ENCODE data around the gene PLP1. TPM values are rescaled to one million over a fixed set of nuclear protein-coding genes. Genes with fewer than 3 reads are reported as not detected.

Gene PLP1
- polyA plus RNA-seq, 2 of the 4 experiments (the other 2 are of a cell fraction), result not detected

DNA sequence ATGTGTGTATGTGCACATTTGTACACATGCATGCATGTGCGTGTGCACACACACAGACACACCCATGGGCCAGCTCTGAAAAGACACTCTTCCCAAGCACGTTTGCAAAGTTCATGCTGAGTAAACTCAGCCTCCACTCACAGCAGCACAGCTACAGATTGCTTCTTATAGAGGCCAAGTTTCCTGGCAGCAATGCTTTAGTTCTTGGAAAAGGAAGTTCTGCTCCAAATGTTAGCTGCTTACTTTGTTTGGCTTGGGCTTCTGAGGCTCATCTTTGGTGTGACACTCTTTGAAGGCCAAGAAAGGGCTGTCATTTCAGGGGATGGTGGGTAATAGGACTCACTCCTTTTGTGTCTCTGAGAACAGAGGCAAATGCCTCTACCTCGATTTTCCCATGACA, 6.6 kb downstream of the PLP1 start:
- ChIA-PET POLR2A (no interaction called here), CTCF (interaction anchor here (1.2 to 1.9 kb wide), 2 partner anchors 9 to 16 kb away, joined by 3 to 4 read pairs; no protein-coding TSS in a partner anchor)
- TF ChIP-seq RARB (CRISPR knock-in tag; IDR thresholded peaks at IDR 0.05), result no peak
- no peak for TF ChIP-seq MAFK (IDR thresholded peaks at IDR 0.05; ENCODE audit: partially characterized antibody)
- no peak for TF ChIP-seq HEYL (CRISPR knock-in tag; IDR thresholded peaks at IDR 0.05)
- TF ChIP-seq HOXB5 (CRISPR knock-in tag; IDR thresholded peaks at IDR 0.05), result no peak
- TF ChIP-seq RNF2 (IDR thresholded peaks at IDR 0.05; ENCODE audit: borderline replicate concordance, low read depth), result no peak
- no peak for TF ChIP-seq EP300 (IDR thresholded peaks at IDR 0.05)
- TF ChIP-seq, protein P1, sequence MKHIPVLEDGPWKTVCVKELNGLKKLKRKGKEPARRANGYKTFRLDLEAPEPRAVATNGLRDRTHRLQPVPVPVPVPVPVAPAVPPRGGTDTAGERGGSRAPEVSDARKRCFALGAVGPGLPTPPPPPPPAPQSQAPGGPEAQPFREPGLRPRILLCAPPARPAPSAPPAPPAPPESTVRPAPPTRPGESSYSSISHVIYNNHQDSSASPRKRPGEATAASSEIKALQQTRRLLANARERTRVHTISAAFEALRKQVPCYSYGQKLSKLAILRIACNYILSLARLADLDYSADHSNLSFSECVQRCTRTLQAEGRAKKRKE (CRISPR knock-in tag; IDR thresholded peaks at IDR 0.05; ENCODE audit: low read depth), result no peak
- no peak for TF ChIP-seq TFCP2L1 (CRISPR knock-in tag; IDR thresholded peaks at IDR 0.05)
- no peak for TF ChIP-seq GATA3 (IDR thresholded peaks at IDR 0.05; ENCODE audit: borderline replicate concordance)
- TF ChIP-seq, protein P2, sequence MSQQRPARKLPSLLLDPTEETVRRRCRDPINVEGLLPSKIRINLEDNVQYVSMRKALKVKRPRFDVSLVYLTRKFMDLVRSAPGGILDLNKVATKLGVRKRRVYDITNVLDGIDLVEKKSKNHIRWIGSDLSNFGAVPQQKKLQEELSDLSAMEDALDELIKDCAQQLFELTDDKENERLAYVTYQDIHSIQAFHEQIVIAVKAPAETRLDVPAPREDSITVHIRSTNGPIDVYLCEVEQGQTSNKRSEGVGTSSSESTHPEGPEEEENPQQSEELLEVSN (IDR thresholded peaks at IDR 0.05; ENCODE audit: borderline replicate concordance, low read depth), result no peak
- TF ChIP-seq, protein P3, sequence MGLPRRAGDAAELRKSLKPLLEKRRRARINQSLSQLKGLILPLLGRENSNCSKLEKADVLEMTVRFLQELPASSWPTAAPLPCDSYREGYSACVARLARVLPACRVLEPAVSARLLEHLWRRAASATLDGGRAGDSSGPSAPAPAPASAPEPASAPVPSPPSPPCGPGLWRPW (IDR thresholded peaks at IDR 0.05), result no peak
- TF ChIP-seq, protein P4, sequence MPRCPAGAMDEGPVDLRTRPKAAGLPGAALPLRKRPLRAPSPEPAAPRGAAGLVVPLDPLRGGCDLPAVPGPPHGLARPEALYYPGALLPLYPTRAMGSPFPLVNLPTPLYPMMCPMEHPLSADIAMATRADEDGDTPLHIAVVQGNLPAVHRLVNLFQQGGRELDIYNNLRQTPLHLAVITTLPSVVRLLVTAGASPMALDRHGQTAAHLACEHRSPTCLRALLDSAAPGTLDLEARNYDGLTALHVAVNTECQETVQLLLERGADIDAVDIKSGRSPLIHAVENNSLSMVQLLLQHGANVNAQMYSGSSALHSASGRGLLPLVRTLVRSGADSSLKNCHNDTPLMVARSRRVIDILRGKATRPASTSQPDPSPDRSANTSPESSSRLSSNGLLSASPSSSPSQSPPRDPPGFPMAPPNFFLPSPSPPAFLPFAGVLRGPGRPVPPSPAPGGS (IDR thresholded peaks at IDR 0.05), result no peak
- no peak for TF ChIP-seq EHF (CRISPR knock-in tag; IDR thresholded peaks at IDR 0.05)
- TF ChIP-seq NR3C1 (IDR thresholded peaks at IDR 0.05), result no peak
- no peak for TF ChIP-seq SMC3 (IDR thresholded peaks at IDR 0.05)
- TF ChIP-seq MAZ (IDR thresholded peaks at IDR 0.05; ENCODE audit: borderline replicate concordance, low read depth, low read length), result no peak
- TF ChIP-seq CBX8 (IDR thresholded peaks at IDR 0.05), result no peak
- TF ChIP-seq HOXB13 (CRISPR knock-in tag; IDR thresholded peaks at IDR 0.05; ENCODE audit: low read depth), result no peak
- DNase-seq (ENCODE audit: low read depth in 1 of 2, low spot score in 1 of 2) (no peak), ATAC-seq (no peak), FAIRE-seq (no peak)
- H3K4me3 ChIP-seq, result no peak overlapping the region
- H3K4me1 ChIP-seq, result no peaks in the 10 kb centered on the region
- no peak overlapping the region for H3K27ac ChIP-seq
- 18% methylated on average over 3 of the region's 3 CpGs for WGBS (ENCODE audit: missing lambda C conversion rate)
- no peaks in the 10 kb centered on the region for H3K9me3 ChIP-seq
- H3K4me2 ChIP-seq, result no peak overlapping the region

DNA sequence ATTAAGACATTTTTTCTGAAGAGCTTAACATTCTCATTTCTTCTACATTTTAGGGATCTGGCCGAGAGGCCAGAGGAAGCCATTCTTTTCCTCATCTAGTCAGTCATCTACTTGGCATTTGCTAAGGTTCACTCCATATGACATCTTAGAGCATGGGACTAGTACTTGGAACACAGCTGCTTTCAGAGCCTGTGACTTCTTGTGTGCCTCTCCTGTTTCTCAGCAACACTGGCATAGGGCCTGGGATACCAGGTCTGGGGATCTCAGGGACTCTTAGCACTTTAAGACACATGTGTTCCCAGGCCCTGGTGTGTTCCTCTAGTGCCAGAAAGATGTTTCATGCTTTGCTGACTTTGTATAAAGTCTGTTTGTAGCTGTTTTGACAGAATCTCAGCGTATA, 7.3 kb downstream of the PLP1 start:
- Histone ChIP-seq H3K27ac (no peak overlapping the region), H3K4me2 (no peak overlapping the region), H3K9me3 (no peaks in the 10 kb centered on the region), H3K4me3 (no peak overlapping the region), H3K4me1 (no peaks in the 10 kb centered on the region)
- WGBS (ENCODE audit: missing lambda C conversion rate), result 16% methylated on average over 2 of the region's 2 CpGs
- TF ChIP-seq ZFP36 (IDR thresholded peaks at IDR 0.05; ENCODE audit: borderline replicate concordance, partially characterized antibody), result no peak
- no peak for TF ChIP-seq RNF2 (IDR thresholded peaks at IDR 0.05; ENCODE audit: borderline replicate concordance, low read depth)
- TF ChIP-seq RAD21 (conservative IDR thresholded peaks at IDR 0.05 in 1 of 2, IDR thresholded peaks at IDR 0.05 in 1 of 2), result no peak
- TF ChIP-seq MAFK (IDR thresholded peaks at IDR 0.05; ENCODE audit: partially characterized antibody), result no peak
- TF ChIP-seq, protein P5, sequence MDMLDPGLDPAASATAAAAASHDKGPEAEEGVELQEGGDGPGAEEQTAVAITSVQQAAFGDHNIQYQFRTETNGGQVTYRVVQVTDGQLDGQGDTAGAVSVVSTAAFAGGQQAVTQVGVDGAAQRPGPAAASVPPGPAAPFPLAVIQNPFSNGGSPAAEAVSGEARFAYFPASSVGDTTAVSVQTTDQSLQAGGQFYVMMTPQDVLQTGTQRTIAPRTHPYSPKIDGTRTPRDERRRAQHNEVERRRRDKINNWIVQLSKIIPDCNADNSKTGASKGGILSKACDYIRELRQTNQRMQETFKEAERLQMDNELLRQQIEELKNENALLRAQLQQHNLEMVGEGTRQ (IDR thresholded peaks at IDR 0.05), result no peak
- TF ChIP-seq, protein P6, sequence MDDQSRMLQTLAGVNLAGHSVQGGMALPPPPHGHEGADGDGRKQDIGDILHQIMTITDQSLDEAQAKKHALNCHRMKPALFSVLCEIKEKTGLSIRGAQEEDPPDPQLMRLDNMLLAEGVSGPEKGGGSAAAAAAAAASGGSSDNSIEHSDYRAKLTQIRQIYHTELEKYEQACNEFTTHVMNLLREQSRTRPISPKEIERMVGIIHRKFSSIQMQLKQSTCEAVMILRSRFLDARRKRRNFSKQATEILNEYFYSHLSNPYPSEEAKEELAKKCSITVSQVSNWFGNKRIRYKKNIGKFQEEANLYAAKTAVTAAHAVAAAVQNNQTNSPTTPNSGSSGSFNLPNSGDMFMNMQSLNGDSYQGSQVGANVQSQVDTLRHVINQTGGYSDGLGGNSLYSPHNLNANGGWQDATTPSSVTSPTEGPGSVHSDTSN (IDR thresholded peaks at IDR 0.05), result no peak
- TF ChIP-seq POLR2A (IDR thresholded peaks at IDR 0.05; ENCODE audit: low read length), result no peak
- no peak for TF ChIP-seq HEYL (CRISPR knock-in tag; IDR thresholded peaks at IDR 0.05)
- TF ChIP-seq HOXB5 (CRISPR knock-in tag; IDR thresholded peaks at IDR 0.05), result no peak
- TF ChIP-seq KDM1A (IDR thresholded peaks at IDR 0.05; ENCODE audit: low read depth), result no peak
- TF ChIP-seq ZNF302 (CRISPR knock-in tag; IDR thresholded peaks at IDR 0.05), result no peak
- no peak for TF ChIP-seq GATA3 (IDR thresholded peaks at IDR 0.05; ENCODE audit: borderline replicate concordance)
- ATAC-seq (no peak), FAIRE-seq (no peak), DNase-seq (ENCODE audit: low read depth in 1 of 2, low spot score in 1 of 2) (no peak)
- ChIA-PET POLR2A (no interaction called here), CTCF (interaction anchor here (1.9 kb wide), 1 partner anchor 9 kb away, joined by 4 read pairs; no protein-coding TSS in a partner anchor)

Data from A549 (cell line).